Ascending aorta (tissue), 2 donors: ENCODE results near the gene GPR39. TPM values are rescaled to one million over a fixed set of nuclear protein-coding genes. Genes with fewer than 3 reads are reported as not detected.

Experiments
- DNase-seq, 2 donors: peaks; one replicate each; pipeline ENCODE4 v3.0.0-alpha.2; 2019; ENCODE audit warnings: low spot score in 2 of 2
- H3K27ac ChIP-seq, 2 donors: fragments of 200-600 bp; sonication (generic); one replicate each; pipeline ENCODE4 v1.5.1; 2016 to 2017; ENCODE audit warnings: mild to moderate bottlenecking in 1 of 2
- H3K27me3 ChIP-seq: fragments of 200-600 bp; sonication (generic); one replicate; pipeline ENCODE4 v1.5.1; 2017
- H3K36me3 ChIP-seq, 2 donors: fragments of 200-600 bp; sonication (generic); one replicate each; pipeline ENCODE4 v1.5.1; 2016
- H3K4me1 ChIP-seq, 2 donors: fragments of 200-600 bp; sonication (generic); one replicate each; pipeline ENCODE4 v1.5.1; 2016 to 2017; ENCODE audit warnings: mild to moderate bottlenecking in 1 of 2
- H3K4me3 ChIP-seq, 2 donors: fragments of 200-600 bp; sonication (generic); one replicate each; pipeline ENCODE4 v1.5.1; 2016 to 2017; ENCODE audit warnings: mild to moderate bottlenecking in 1 of 2
- H3K9me3 ChIP-seq, 2 donors: fragments of 200-600 bp; sonication (generic); one replicate each; pipeline ENCODE4 v1.5.1; 2016
- CTCF ChIP-seq, 3 experiments: fragments of 200-600 bp in 2 of 3; fragments of 450-650 bp in 1 of 3; sonication (generic) in 2 of 3; IDR thresholded peaks; one replicate each; pipeline ENCODE4 v1.5.1; 2016 to 2019; ENCODE audit warnings: antibody characterized with exemption in 3 of 3, mild to moderate bottlenecking in 1 of 3, moderate library complexity in 1 of 3
- intact Hi-C: fragments of 100-400 bp; cut with DNase I; formaldehyde crosslinking; loops from one replicate; pipeline ENCODE4 v1.15.1; 2023
- total RNA-seq: library from RNA; depleted of rRNA; stranded (reverse); fragments of >200 nt; gene quantifications from one replicate; pipeline ENCODE4 v1.1.0, GENCODE V29; 2016

The GPR39 gene
- total RNA-seq, 1 donor from 2014 or later, result 0.64 TPM

DNA sequence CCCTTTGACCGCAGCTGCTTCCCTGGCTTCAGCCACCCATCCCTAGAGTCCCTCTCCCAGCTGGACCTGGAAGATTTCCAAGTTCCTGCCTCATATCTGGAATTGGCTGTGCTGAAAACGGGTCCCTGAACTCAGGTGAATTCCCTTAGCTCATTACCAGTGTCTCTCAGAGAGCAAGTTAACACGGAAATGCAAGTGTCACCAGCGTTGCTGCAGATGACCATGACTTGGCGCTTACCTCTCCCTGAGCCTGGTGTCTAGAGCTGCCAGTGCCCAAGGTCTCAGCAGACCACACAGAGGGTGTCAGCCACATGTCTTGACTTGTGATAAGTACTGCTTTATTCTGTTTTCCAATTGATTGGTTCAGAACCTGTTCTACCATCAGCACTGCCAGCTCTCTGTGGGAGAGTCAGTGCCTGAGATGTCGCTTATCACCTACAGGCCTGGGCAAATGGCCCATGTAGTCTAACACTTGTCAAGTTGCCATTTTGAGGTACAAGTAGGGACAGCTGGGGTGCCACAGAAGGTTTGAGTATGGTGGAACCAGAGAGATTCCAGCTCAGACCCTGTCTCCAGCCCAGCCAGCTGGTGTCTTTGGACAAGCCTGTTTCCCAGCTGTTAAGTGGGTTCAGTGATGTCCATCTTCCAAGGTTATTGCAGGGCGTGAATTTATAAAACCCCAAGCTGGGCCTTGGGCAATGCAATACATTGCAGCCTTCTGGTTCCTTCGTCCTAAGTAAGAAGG is 204.7 kb downstream of the GPR39 start:
- H3K27ac ChIP-seq, result no peak overlapping the region
- no peak overlapping the region for H3K4me3 ChIP-seq
- H3K36me3 ChIP-seq, result no peaks in the 10 kb centered on the region
- H3K4me1 ChIP-seq, result no peaks in the 10 kb centered on the region
- TF ChIP-seq CTCF (IDR thresholded peaks at IDR 0.05), result no peak
- no peak for DNase-seq
- no peaks in the 10 kb centered on the region for H3K9me3 ChIP-seq
- no peaks in the 10 kb centered on the region for H3K27me3 ChIP-seq
- intact Hi-C loops, result no loop called here

DNA sequence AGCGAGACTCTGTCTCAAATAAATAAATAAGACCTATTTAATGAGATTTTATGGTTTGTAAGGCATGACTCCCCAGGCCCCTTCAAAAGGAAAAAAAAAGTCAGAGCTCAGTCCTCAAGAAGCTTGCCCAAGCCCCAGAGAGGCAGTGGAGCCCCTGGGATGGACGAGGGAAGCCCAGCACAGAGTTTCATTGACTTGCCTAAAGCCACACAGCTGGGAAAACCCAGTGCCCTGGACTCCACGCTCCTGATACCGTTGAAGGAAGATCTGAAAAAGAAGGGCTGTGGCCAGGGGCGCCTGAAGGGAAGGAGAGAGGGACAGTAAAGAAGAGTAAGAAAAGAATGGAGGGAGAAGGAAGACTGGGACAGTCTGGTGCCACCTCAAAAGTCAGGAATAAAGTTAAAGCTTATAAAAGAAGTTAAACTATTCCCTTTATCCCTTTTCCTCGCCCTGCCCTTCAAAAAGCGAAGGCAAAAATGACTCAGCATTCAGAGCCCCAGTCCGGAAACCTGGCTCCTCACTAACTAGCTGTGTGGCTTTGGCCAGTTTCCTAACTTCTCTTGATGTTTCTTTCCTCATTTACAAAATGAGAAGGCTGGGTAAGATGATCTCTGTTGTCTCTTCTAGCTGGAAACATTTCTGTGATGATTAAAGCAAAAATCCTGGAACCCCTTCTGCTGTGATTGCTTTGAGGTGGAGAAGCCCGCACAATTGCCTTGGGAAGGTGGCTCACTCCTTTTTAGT is 206.7 kb downstream of the GPR39 start:
- H3K4me1 ChIP-seq, result no peaks in the 10 kb centered on the region
- intact Hi-C loops, result no loop called here
- H3K27ac ChIP-seq, result no peak overlapping the region
- H3K27me3 ChIP-seq, result no peaks in the 10 kb centered on the region
- H3K36me3 ChIP-seq, result no peaks in the 10 kb centered on the region
- DNase-seq, result no peak
- TF ChIP-seq CTCF (IDR thresholded peaks at IDR 0.05), result no peak
- no peak overlapping the region for H3K4me3 ChIP-seq
- H3K9me3 ChIP-seq, result no peaks in the 10 kb centered on the region

DNA sequence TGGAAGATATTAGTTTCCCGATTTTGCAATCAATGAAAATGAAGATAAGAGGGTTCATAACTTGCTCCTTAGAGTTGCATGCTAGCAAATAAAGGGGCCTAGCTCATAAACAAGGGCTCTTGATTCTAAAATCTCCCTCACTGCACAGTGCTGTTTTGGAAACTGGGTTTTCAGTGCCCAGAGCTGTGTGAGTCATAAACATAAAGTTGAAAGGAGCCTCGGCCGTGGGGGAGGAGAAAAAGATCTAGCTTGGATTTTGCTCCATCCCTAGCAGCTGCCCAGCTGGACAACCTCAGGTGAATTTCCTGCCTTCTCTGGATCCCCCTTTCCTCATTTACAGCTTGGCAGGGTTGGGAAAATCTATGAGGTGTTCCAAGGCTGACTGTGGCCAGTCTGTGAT is 210.9 kb downstream of the GPR39 start:
- no peaks in the 10 kb centered on the region for H3K4me1 ChIP-seq
- no peak overlapping the region for H3K27ac ChIP-seq
- no peaks in the 10 kb centered on the region for H3K27me3 ChIP-seq
- TF ChIP-seq CTCF (IDR thresholded peaks at IDR 0.05), result no peak
- no peaks in the 10 kb centered on the region for H3K9me3 ChIP-seq
- intact Hi-C loops, result no loop called here
- H3K4me3 ChIP-seq, result no peak overlapping the region
- DNase-seq, result no peak
- no peaks in the 10 kb centered on the region for H3K36me3 ChIP-seq

- no peak overlapping the region for H3K27ac ChIP-seq
- no peaks in the 10 kb centered on the region for H3K27me3 ChIP-seq
- H3K9me3 ChIP-seq, result no peaks in the 10 kb centered on the region
- TF ChIP-seq CTCF (IDR thresholded peaks at IDR 0.05), result no peak
- DNase-seq, result no peak
- no peak overlapping the region for H3K4me3 ChIP-seq
- intact Hi-C loops, result no loop called here
- no peaks in the 10 kb centered on the region for H3K36me3 ChIP-seq
- H3K4me1 ChIP-seq, result no peaks in the 10 kb centered on the region
Measured at GRCh38 chr2:132632000-132632649, 215.5 kb downstream of the GPR39 start.

- intact Hi-C loops, result no loop called here
- no peak for TF ChIP-seq CTCF (IDR thresholded peaks at IDR 0.05)
- no peak for DNase-seq
- Histone ChIP-seq H3K9me3 (no peaks in the 10 kb centered on the region), H3K36me3 (no peaks in the 10 kb centered on the region), H3K4me1 (no peaks in the 10 kb centered on the region), H3K4me3 (no peak overlapping the region), H3K27me3 (no peaks in the 10 kb centered on the region), H3K27ac (no peak overlapping the region)
Measured at GRCh38 chr2:132633635-132634034, 217.0 kb downstream of the GPR39 start.
